HEK293 (cell line): ENCODE results near the gene HINT1.

Experiments used
- INSM2 ChIP-seq: fragments of 450-650 bp; formaldehyde crosslinking; IDR thresholded peaks from 2 replicates; pipeline ENCODE4 v1.5.1; 2016; ENCODE audit warnings: missing biosample characterization, missing genetic modification characterization
- SCRT2 ChIP-seq: fragments of 450-650 bp; formaldehyde crosslinking; IDR thresholded peaks from 2 replicates; pipeline ENCODE4 v1.5.1; 2016; ENCODE audit warnings: missing biosample characterization, missing genetic modification characterization
- SETDB1 ChIP-seq: IDR thresholded peaks from one replicate; pipeline ENCODE4 v1.6.1; 2017; ENCODE audit warnings: mild to moderate bottlenecking, low read length, moderate library complexity, mixed read lengths; ENCODE audit not compliant: insufficient read length
- SP3 ChIP-seq: fragments of 450-650 bp; formaldehyde crosslinking; IDR thresholded peaks from 2 replicates; pipeline ENCODE4 v1.5.1; 2016; ENCODE audit warnings: missing biosample characterization, missing genetic modification characterization
- ZBTB48 ChIP-seq: fragments of 450-650 bp; formaldehyde crosslinking; IDR thresholded peaks from 2 replicates; pipeline ENCODE4 v1.5.1; 2016; ENCODE audit warnings: missing biosample characterization, missing genetic modification characterization
- ZBTB7A ChIP-seq: fragments of 450-650 bp; formaldehyde crosslinking; IDR thresholded peaks from 2 replicates; pipeline ENCODE4 v1.5.1; 2016; ENCODE audit warnings: low read depth, missing biosample characterization, missing genetic modification characterization
- ZNF10 ChIP-seq: fragments of 450-650 bp; formaldehyde crosslinking; IDR thresholded peaks from 2 replicates; pipeline ENCODE4 v1.5.1; 2017; ENCODE audit warnings: missing biosample characterization, missing genetic modification characterization
- ZNF23 ChIP-seq: fragments of 450-650 bp; formaldehyde crosslinking; IDR thresholded peaks from 2 replicates; pipeline ENCODE4 v1.5.1; 2016; ENCODE audit warnings: missing biosample characterization, missing genetic modification characterization, borderline replicate concordance
- ZNF274 ChIP-seq, 2 experiments: fragments of 200-500 bp in 1 of 2; fragments of 450-650 bp in 1 of 2; sonication (Bioruptor generic) in 1 of 2; formaldehyde crosslinking in 1 of 2; IDR thresholded peaks; 2 replicates each; pipeline versions ENCODE4 v1.5.1 to v1.6.1; 2014 to 2016; ENCODE audit warnings: borderline replicate concordance in 1 of 2, inconsistent platforms in 1 of 2, low read length in 1 of 2, missing biosample characterization in 1 of 2, missing genetic modification characterization in 1 of 2
- TF ChIP-seq, protein P1 (sequence below): fragments of 450-650 bp; formaldehyde crosslinking; IDR thresholded peaks from 2 replicates; pipeline ENCODE4 v1.5.1; 2016; ENCODE audit warnings: missing biosample characterization, missing genetic modification characterization

DNA sequence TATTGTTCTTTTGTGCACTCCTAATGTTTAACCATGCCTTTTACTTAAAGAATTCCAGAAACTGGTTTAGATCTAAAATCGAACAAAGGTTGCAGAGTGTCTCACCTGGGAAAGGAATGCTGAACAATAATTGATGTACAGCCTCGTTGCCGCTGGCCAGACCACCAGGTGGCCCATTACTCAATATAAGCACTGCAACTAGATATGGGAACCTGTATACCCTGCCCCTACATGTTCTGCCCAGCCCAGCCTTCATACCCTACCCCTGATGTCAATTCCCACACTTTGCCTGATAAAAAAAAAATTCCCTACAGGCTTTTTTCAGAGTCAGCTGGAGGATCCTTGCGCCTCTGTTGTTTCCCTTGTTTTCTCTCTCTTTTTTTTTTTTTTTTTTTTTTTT, 13.8 kb downstream of the HINT1 start:
- TF ChIP-seq ZNF274 (IDR thresholded peaks at IDR 0.05; ENCODE audit: low read length), result no peak
- no peak for TF ChIP-seq ZNF274 (tag by site-specific recombination; IDR thresholded peaks at IDR 0.05; ENCODE audit: borderline replicate concordance)
- TF ChIP-seq, protein P1, sequence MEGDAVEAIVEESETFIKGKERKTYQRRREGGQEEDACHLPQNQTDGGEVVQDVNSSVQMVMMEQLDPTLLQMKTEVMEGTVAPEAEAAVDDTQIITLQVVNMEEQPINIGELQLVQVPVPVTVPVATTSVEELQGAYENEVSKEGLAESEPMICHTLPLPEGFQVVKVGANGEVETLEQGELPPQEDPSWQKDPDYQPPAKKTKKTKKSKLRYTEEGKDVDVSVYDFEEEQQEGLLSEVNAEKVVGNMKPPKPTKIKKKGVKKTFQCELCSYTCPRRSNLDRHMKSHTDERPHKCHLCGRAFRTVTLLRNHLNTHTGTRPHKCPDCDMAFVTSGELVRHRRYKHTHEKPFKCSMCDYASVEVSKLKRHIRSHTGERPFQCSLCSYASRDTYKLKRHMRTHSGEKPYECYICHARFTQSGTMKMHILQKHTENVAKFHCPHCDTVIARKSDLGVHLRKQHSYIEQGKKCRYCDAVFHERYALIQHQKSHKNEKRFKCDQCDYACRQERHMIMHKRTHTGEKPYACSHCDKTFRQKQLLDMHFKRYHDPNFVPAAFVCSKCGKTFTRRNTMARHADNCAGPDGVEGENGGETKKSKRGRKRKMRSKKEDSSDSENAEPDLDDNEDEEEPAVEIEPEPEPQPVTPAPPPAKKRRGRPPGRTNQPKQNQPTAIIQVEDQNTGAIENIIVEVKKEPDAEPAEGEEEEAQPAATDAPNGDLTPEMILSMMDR (tag by site-specific recombination), result no peak
- no peak for TF ChIP-seq ZNF10 (tag by site-specific recombination)
- no peak for TF ChIP-seq ZNF23
- no peak for TF ChIP-seq ZBTB7A (tag by site-specific recombination)
- TF ChIP-seq SCRT2 (tag by site-specific recombination), result no peak
- TF ChIP-seq SETDB1, result no peak
- no peak for TF ChIP-seq INSM2 (tag by site-specific recombination)
- TF ChIP-seq ZBTB48 (tag by site-specific recombination), result no peak
- no peak for TF ChIP-seq SP3 (tag by site-specific recombination)
